Effector memory CD4-positive, alpha-beta T cell (primary cell): ENCODE data around the gene NABP1.

Source experiments
- DNase-seq, 3 donors: peaks; one replicate each; pipeline ENCODE4 v3.0.0-alpha.2; 2020
- H3K27ac ChIP-seq: 2 replicates; pipeline ENCODE4 v1.7.0; 2013; ENCODE audit warnings: mild to moderate bottlenecking, low read length, moderate library complexity; ENCODE audit not compliant: insufficient read depth, poor library complexity, severe bottlenecking
- H3K27me3 ChIP-seq: replicated peaks from 2 replicates; pipeline ENCODE4 v1.7.0; 2013; ENCODE audit warnings: mild to moderate bottlenecking, low read length; ENCODE audit not compliant: insufficient read depth, control insufficient read depth, poor library complexity, severe bottlenecking
- H3K36me3 ChIP-seq: 2 replicates; pipeline ENCODE4 v1.7.0; 2013; ENCODE audit warnings: mild to moderate bottlenecking, low read length, moderate library complexity; ENCODE audit not compliant: control insufficient read depth, insufficient read depth
- H3K4me1 ChIP-seq: 2 replicates; pipeline ENCODE4 v1.7.0; 2013; ENCODE audit warnings: low read length, mild to moderate bottlenecking; ENCODE audit not compliant: control insufficient read depth, insufficient read depth, poor library complexity, severe bottlenecking
- H3K4me3 ChIP-seq: 2 replicates; pipeline ENCODE4 v1.7.0; 2013; ENCODE audit warnings: low read length, low read depth, mild to moderate bottlenecking; ENCODE audit not compliant: insufficient read depth, poor library complexity, severe bottlenecking
- H3K9me3 ChIP-seq: 2 replicates; pipeline ENCODE4 v1.7.0; 2013; ENCODE audit warnings: mild to moderate bottlenecking, low read length, moderate library complexity; ENCODE audit not compliant: control insufficient read depth

NABP1 gene

GRCh38 chr2:191678437-191679100, 633 bp downstream of the NABP1 start:
- Histone ChIP-seq H3K4me3 (peak overlapping the region; percentile 85), H3K27ac (peak overlapping the region; percentile 92), H3K36me3 (peaks cover 13% of the 10 kb centered on the region), H3K9me3 (no peaks in the 10 kb centered on the region), H3K4me1 (peaks cover 38% of the 10 kb centered on the region), H3K27me3 (no peaks in the 10 kb centered on the region)
- DNase-seq = peak; percentile 18 to 43 (median 37)

- H3K27me3 ChIP-seq = no peaks in the 10 kb centered on the region
- peak overlapping the region; percentile 85 for H3K4me3 ChIP-seq
- peak overlapping the region; percentile 92 for H3K27ac ChIP-seq
- no peaks in the 10 kb centered on the region for H3K9me3 ChIP-seq
- H3K36me3 ChIP-seq = peaks cover 25% of the 10 kb centered on the region
- peaks cover 34% of the 10 kb centered on the region for H3K4me1 ChIP-seq
- no peak for DNase-seq
Observed at GRCh38 chr2:191679818-191680600, 2.1 kb downstream of the NABP1 start.

GRCh38 chr2:191680639-191681038, 2.7 kb downstream of the NABP1 start:
- peak overlapping the region; percentile 92 for H3K27ac ChIP-seq
- H3K36me3 ChIP-seq = peaks cover 31% of the 10 kb centered on the region
- H3K4me3 ChIP-seq = peak overlapping the region; percentile 85
- no peaks in the 10 kb centered on the region for H3K27me3 ChIP-seq
- DNase-seq = no peak
- peaks cover 28% of the 10 kb centered on the region for H3K4me1 ChIP-seq
- H3K9me3 ChIP-seq = no peaks in the 10 kb centered on the region

DNA sequence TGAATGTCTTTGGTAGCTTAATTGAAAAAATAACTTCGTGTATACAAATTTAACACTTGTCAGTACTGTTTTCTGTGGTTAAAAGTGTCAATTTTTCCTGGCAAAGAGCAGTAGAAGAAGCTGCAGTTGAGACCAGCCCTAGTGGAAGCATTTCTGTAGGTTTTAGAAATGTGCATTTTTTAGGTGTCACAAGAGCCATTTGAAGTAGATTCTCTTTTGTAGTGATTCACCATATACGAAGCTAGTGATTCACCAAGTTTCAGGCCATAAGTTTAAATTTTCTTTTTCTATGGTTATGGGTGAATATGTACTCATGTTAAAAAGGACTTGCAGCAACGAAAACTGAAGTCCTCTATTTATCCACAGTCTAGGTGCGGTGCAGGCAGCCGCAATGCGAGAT, 4.2 kb downstream of the NABP1 start:
- DNase-seq = no peak
- Histone ChIP-seq H3K36me3 (peaks cover 46% of the 10 kb centered on the region), H3K4me3 (no peak overlapping the region), H3K27ac (no peak overlapping the region), H3K9me3 (no peaks in the 10 kb centered on the region), H3K27me3 (no peaks in the 10 kb centered on the region), H3K4me1 (peaks cover 16% of the 10 kb centered on the region)

GRCh38 chr2:191686066-191686465, 8.1 kb downstream of the NABP1 start:
- Histone ChIP-seq H3K27ac (no peak overlapping the region), H3K4me1 (peaks cover 22% of the 10 kb centered on the region), H3K36me3 (peaks cover 60% of the 10 kb centered on the region)

DNA sequence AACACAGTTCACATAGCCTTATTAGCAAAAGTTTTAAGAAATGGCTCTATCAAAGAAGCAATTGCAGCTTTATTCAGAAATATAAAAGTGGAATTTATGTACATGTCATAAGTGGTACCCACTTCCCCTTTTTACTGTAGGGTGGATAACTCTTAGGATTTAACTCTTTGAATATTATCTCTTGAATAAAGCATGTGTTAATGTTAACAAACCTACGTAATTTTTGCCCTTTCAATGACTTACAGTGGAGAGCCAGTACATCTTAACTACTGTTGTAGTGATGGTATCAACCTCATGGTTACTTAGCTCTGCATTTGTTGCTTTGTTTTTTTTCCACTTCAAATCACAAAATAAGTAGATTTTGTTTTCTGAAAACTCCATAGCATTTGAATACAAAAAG, 8.8 kb downstream of the NABP1 start:
- H3K4me3 ChIP-seq = no peak overlapping the region
- no peak overlapping the region for H3K27ac ChIP-seq
- no peaks in the 10 kb centered on the region for H3K9me3 ChIP-seq
- H3K27me3 ChIP-seq = no peaks in the 10 kb centered on the region
- peaks cover 20% of the 10 kb centered on the region for H3K4me1 ChIP-seq
- peaks cover 60% of the 10 kb centered on the region for H3K36me3 ChIP-seq
- no peak for DNase-seq

More at GRCh38 chr2:191686066-191686465, 8.1 kb downstream of the NABP1 start:
- Histone ChIP-seq H3K9me3 (no peaks in the 10 kb centered on the region), H3K4me3 (no peak overlapping the region), H3K27me3 (no peaks in the 10 kb centered on the region)
- no peak for DNase-seq

- Histone ChIP-seq H3K27me3 (no peaks in the 10 kb centered on the region), H3K36me3 (peaks cover 54% of the 10 kb centered on the region), H3K4me1 (peaks cover 16% of the 10 kb centered on the region), H3K27ac (peak overlapping the region; percentile 27), H3K9me3 (no peaks in the 10 kb centered on the region), H3K4me3 (no peak overlapping the region)
- no peak for DNase-seq
Observed at GRCh38 chr2:191687867-191688266, 9.9 kb downstream of the NABP1 start.

GRCh38 chr2:191688934-191689695, 11.2 kb downstream of the NABP1 start:
- Histone ChIP-seq H3K9me3 (no peaks in the 10 kb centered on the region), H3K36me3 (peaks cover 44% of the 10 kb centered on the region), H3K4me1 (peaks cover 11% of the 10 kb centered on the region), H3K27ac (no peak overlapping the region), H3K4me3 (no peak overlapping the region), H3K27me3 (no peaks in the 10 kb centered on the region)
- no peak for DNase-seq

GRCh38 chr2:191690327-191690726, 12.4 kb downstream of the NABP1 start:
- Histone ChIP-seq H3K4me3 (no peak overlapping the region), H3K9me3 (no peaks in the 10 kb centered on the region), H3K36me3 (peaks cover 32% of the 10 kb centered on the region), H3K4me1 (peaks cover 11% of the 10 kb centered on the region), H3K27me3 (no peaks in the 10 kb centered on the region), H3K27ac (peak overlapping the region; percentile 15)
- DNase-seq = no peak
